ENCODE results near the gene DNALI1.

Gene DNALI1

DNA sequence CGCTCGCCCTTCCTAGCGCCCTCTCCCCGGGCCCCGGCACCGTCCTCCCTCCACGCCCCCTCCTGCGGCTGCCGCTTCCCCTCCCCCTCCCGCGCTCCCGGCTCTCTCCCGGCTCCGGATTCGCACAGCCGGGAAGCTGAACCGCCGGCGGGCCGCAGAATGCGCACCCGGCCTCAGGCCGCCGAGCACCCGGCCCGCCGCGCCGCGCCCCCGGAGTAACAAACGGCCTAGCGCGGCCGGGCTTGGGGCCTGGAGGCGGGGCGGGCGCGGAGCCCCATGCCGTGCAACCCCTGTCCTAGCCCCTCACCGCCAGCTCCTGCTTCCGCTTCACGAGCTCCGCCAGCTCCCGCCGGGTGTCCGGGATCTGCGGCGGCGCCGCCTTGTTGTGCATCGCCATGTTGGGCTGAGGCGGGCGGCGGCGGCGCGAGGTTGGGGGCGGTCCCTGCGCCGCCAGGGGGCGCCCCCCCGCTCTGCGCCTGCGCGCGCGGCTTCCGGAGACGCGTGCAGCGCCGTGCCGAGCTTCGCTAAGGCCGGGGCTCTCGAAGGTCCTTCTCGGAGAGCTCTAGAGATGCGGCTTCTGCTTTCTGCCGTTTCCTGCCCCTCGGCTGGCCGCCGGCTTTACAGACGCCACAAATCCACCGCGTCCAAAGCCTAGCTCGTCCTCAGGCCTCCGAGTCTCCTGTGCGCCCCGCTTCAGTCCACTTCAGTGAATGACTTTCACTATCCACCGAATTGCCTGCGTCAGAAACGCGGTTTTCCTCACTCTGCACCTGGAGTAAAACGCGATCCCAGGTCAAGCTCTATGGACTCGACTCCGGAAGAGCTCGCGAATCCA lies 42.2 kb upstream of the DNALI1 start, which contains the start of gene MEAF6 (continued):
- TF ChIP-seq, protein P1, sequence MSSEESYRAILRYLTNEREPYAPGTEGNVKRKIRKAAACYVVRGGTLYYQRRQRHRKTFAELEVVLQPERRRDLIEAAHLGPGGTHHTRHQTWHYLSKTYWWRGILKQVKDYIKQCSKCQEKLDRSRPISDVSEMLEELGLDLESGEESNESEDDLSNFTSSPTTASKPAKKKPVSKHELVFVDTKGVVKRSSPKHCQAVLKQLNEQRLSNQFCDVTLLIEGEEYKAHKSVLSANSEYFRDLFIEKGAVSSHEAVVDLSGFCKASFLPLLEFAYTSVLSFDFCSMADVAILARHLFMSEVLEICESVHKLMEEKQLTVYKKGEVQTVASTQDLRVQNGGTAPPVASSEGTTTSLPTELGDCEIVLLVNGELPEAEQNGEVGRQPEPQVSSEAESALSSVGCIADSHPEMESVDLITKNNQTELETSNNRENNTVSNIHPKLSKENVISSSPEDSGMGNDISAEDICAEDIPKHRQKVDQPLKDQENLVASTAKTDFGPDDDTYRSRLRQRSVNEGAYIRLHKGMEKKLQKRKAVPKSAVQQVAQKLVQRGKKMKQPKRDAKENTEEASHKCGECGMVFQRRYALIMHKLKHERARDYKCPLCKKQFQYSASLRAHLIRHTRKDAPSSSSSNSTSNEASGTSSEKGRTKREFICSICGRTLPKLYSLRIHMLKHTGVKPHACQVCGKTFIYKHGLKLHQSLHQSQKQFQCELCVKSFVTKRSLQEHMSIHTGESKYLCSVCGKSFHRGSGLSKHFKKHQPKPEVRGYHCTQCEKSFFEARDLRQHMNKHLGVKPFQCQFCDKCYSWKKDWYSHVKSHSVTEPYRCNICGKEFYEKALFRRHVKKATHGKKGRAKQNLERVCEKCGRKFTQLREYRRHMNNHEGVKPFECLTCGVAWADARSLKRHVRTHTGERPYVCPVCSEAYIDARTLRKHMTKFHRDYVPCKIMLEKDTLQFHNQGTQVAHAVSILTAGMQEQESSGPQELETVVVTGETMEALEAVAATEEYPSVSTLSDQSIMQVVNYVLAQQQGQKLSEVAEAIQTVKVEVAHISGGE (tag by site-specific recombination; conservative IDR thresholded peaks at IDR 0.05; ENCODE audit: low read depth) = no peak; the same call in 1 of the 2 replicates
- TF ChIP-seq, protein P2, sequence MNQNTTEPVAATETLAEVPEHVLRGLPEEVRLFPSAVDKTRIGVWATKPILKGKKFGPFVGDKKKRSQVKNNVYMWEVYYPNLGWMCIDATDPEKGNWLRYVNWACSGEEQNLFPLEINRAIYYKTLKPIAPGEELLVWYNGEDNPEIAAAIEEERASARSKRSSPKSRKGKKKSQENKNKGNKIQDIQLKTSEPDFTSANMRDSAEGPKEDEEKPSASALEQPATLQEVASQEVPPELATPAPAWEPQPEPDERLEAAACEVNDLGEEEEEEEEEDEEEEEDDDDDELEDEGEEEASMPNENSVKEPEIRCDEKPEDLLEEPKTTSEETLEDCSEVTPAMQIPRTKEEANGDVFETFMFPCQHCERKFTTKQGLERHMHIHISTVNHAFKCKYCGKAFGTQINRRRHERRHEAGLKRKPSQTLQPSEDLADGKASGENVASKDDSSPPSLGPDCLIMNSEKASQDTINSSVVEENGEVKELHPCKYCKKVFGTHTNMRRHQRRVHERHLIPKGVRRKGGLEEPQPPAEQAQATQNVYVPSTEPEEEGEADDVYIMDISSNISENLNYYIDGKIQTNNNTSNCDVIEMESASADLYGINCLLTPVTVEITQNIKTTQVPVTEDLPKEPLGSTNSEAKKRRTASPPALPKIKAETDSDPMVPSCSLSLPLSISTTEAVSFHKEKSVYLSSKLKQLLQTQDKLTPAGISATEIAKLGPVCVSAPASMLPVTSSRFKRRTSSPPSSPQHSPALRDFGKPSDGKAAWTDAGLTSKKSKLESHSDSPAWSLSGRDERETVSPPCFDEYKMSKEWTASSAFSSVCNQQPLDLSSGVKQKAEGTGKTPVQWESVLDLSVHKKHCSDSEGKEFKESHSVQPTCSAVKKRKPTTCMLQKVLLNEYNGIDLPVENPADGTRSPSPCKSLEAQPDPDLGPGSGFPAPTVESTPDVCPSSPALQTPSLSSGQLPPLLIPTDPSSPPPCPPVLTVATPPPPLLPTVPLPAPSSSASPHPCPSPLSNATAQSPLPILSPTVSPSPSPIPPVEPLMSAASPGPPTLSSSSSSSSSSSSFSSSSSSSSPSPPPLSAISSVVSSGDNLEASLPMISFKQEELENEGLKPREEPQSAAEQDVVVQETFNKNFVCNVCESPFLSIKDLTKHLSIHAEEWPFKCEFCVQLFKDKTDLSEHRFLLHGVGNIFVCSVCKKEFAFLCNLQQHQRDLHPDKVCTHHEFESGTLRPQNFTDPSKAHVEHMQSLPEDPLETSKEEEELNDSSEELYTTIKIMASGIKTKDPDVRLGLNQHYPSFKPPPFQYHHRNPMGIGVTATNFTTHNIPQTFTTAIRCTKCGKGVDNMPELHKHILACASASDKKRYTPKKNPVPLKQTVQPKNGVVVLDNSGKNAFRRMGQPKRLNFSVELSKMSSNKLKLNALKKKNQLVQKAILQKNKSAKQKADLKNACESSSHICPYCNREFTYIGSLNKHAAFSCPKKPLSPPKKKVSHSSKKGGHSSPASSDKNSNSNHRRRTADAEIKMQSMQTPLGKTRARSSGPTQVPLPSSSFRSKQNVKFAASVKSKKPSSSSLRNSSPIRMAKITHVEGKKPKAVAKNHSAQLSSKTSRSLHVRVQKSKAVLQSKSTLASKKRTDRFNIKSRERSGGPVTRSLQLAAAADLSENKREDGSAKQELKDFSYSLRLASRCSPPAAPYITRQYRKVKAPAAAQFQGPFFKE (tag by site-specific recombination; IDR thresholded peaks at IDR 0.05; ENCODE audit: borderline replicate concordance) = no peak
- TF ChIP-seq ZNF132 (tag by site-specific recombination; IDR thresholded peaks at IDR 0.05; ENCODE audit: borderline replicate concordance) (no peak), ZNF830 (tag by site-specific recombination; IDR thresholded peaks at IDR 0.05; ENCODE audit: low read depth) (no peak), ZNF202 (tag by site-specific recombination; IDR thresholded peaks at IDR 0.05; ENCODE audit: borderline replicate concordance) (no peak), ZNF654 (tag by site-specific recombination; IDR thresholded peaks at IDR 0.05; ENCODE audit: low read depth) (no peak), ZNF394 (tag by site-specific recombination; IDR thresholded peaks at IDR 0.05; ENCODE audit: borderline replicate concordance) (no peak), ZNF610 (tag by site-specific recombination; IDR thresholded peaks at IDR 0.05; ENCODE audit: borderline replicate concordance) (no peak), ZSCAN23 (tag by site-specific recombination; IDR thresholded peaks at IDR 0.05) (no peak), ZFP69B (tag by site-specific recombination; IDR thresholded peaks at IDR 0.05) (no peak), GLI4 (tag by site-specific recombination; IDR thresholded peaks at IDR 0.05) (no peak), ZNF2 (tag by site-specific recombination; IDR thresholded peaks at IDR 0.05) (0 out of 2 replicates have a peak, but pooled peaks have one; percentile 46), SCRT2 (tag by site-specific recombination; IDR thresholded peaks at IDR 0.05) (no peak)
- TF ChIP-seq, protein P3, sequence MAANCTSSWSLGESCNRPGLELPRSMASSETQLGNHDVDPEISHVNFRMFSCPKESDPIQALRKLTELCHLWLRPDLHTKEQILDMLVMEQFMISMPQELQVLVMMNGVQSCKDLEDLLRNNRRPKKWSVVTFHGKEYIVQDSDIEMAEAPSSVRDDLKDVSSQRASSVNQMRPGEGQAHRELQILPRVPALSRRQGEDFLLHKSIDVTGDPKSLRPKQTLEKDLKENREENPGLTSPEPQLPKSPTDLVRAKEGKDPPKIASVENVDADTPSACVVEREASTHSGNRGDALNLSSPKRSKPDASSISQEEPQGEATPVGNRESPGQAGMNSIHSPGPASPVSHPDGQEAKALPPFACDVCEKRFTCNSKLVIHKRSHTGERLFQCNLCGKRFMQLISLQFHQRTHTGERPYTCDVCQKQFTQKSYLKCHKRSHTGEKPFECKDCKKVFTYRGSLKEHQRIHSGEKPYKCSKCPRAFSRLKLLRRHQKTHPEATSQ (tag by site-specific recombination; IDR thresholded peaks at IDR 0.05) = no peak
- TF ChIP-seq, protein P4, sequence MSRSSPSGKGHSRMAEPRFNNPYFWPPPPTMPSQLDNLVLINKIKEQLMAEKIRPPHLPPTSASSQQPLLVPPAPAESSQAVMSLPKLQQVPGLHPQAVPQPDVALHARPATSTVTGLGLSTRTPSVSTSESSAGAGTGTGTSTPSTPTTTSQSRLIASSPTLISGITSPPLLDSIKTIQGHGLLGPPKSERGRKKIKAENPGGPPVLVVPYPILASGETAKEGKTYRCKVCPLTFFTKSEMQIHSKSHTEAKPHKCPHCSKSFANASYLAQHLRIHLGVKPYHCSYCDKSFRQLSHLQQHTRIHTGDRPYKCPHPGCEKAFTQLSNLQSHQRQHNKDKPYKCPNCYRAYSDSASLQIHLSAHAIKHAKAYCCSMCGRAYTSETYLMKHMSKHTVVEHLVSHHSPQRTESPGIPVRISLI (tag by site-specific recombination; IDR thresholded peaks at IDR 0.05) = no peak
- TF ChIP-seq, protein P5, sequence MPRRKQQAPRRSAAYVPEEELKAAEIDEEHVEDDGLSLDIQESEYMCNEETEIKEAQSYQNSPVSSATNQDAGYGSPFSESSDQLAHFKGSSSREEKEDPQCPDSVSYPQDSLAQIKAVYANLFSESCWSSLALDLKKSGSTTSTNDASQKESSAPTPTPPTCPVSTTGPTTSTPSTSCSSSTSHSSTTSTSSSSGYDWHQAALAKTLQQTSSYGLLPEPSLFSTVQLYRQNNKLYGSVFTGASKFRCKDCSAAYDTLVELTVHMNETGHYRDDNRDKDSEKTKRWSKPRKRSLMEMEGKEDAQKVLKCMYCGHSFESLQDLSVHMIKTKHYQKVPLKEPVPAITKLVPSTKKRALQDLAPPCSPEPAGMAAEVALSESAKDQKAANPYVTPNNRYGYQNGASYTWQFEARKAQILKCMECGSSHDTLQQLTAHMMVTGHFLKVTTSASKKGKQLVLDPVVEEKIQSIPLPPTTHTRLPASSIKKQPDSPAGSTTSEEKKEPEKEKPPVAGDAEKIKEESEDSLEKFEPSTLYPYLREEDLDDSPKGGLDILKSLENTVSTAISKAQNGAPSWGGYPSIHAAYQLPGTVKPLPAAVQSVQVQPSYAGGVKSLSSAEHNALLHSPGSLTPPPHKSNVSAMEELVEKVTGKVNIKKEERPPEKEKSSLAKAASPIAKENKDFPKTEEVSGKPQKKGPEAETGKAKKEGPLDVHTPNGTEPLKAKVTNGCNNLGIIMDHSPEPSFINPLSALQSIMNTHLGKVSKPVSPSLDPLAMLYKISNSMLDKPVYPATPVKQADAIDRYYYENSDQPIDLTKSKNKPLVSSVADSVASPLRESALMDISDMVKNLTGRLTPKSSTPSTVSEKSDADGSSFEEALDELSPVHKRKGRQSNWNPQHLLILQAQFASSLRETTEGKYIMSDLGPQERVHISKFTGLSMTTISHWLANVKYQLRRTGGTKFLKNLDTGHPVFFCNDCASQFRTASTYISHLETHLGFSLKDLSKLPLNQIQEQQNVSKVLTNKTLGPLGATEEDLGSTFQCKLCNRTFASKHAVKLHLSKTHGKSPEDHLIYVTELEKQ (tag by site-specific recombination; IDR thresholded peaks at IDR 0.05; ENCODE audit: borderline replicate concordance) = no peak
- TF ChIP-seq, protein P6, sequence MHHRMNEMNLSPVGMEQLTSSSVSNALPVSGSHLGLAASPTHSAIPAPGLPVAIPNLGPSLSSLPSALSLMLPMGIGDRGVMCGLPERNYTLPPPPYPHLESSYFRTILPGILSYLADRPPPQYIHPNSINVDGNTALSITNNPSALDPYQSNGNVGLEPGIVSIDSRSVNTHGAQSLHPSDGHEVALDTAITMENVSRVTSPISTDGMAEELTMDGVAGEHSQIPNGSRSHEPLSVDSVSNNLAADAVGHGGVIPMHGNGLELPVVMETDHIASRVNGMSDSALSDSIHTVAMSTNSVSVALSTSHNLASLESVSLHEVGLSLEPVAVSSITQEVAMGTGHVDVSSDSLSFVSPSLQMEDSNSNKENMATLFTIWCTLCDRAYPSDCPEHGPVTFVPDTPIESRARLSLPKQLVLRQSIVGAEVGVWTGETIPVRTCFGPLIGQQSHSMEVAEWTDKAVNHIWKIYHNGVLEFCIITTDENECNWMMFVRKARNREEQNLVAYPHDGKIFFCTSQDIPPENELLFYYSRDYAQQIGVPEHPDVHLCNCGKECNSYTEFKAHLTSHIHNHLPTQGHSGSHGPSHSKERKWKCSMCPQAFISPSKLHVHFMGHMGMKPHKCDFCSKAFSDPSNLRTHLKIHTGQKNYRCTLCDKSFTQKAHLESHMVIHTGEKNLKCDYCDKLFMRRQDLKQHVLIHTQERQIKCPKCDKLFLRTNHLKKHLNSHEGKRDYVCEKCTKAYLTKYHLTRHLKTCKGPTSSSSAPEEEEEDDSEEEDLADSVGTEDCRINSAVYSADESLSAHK (tag by site-specific recombination; IDR thresholded peaks at IDR 0.05) = no peak

Data from HEK293 (cell line).